Measurements from ENCODE around the gene DRC7. TPM values are rescaled to one million over a fixed set of nuclear protein-coding genes. Genes with fewer than 3 reads are reported as not detected.

Gene DRC7
- total and polyA plus RNA-seq, 9 of the 15 experiments (the other 6 are each of a cell fraction or from before 2014, with no cell fraction given) = 0.04 to 0.33 (median 0.12) TPM; not detected in 3

- no TSS peak for BruUV-seq (replicated peaks)
- H2AFZ ChIP-seq (ENCODE audit: low read depth, low read length) = no peak overlapping the region
- H3K9me3 ChIP-seq (replicated peaks; ENCODE audit: control insufficient read depth, insufficient read depth, low read depth, low read length) = no peaks in the 10 kb centered on the region
- H3K9me1 ChIP-seq (ENCODE audit: control insufficient read depth, insufficient read depth, low read length) = no peaks in the 10 kb centered on the region
- intact Hi-C loops (cut with micrococcal nuclease) (no loop called here), in situ Hi-C loops (cut with MboI) (loop anchor here (10.0 kb wide), 1 partner anchor 250 kb away; the partner anchor contains the start of genes USB1 and ZNF319)
- peaks cover 4% of the 10 kb centered on the region for H4K20me1 ChIP-seq (replicated peaks; ENCODE audit: control insufficient read depth, insufficient read depth, low read length)
- H3K4me3 ChIP-seq = no peak overlapping the region
- ChIA-PET CTCF (ENCODE audit: low intra/inter-chr PET ratio) (no interaction called here), POLR2A (interaction anchor here (0.6 to 1.2 kb wide), 2 partner anchors 15 to 234 kb away, joined by 3 to 4 read pairs; no protein-coding TSS in a partner anchor)
- ATAC-seq = no peak
- no peak for DNase-seq (ENCODE audit: extremely low read depth in 1 of 4, low spot score in 3 of 4)
- WGBS (ENCODE audit: insufficient coverage, low coverage, missing lambda C conversion rate) = 92% methylated on average over 21 of the region's 24 CpGs
- peaks cover 0 to 54% of the 10 kb centered on the region in 2 experiments; a peak in 3 of 5 replicates for H3K4me1 ChIP-seq (replicated peaks in 1 of 2; ENCODE audit: control insufficient read depth in 2 of 2, insufficient read depth in 2 of 2, low read length in 2 of 2)
- H3K27ac ChIP-seq (ENCODE audit: extremely low read depth, low read depth, low read length) = no peak overlapping the region
- TF ChIP-seq MBD1 (CRISPR knock-in tag; IDR thresholded peaks at IDR 0.05) = no peak
- no peak for TF ChIP-seq ATF1 (CRISPR knock-in tag; IDR thresholded peaks at IDR 0.05)
- peak; percentile 56 for TF ChIP-seq ATF1 (tag; IDR thresholded peaks at IDR 0.05)
- peak; percentile 47; the same call in 1 of the 2 replicates for TF ChIP-seq POLR2G (IDR thresholded peaks at IDR 0.05; ENCODE audit: low read depth, low read length)
- TF ChIP-seq ZBTB33 (CRISPR knock-in tag; IDR thresholded peaks at IDR 0.05) = peak; percentile 68; the same call in 1 of the 2 replicates
- no peak for FAIRE-seq
- H3K27me3 ChIP-seq (ENCODE audit: control insufficient read depth in 2 of 2, insufficient read depth in 2 of 2, low read length in 2 of 2) = no peaks in the 10 kb centered on the region
- no peaks in the 10 kb centered on the region for H3K79me2 ChIP-seq (ENCODE audit: control insufficient read depth, insufficient read depth, low read length)
- H3K9ac ChIP-seq (ENCODE audit: insufficient read depth in 1 of 2, low read depth in 2 of 2, low read length in 2 of 2) = no peak overlapping the region
- H3K36me3 ChIP-seq (ENCODE audit: control insufficient read depth, insufficient read depth, low read length) = peaks cover 78% of the 10 kb centered on the region; the same call in 2 of the 3 replicates
- H3K4me2 ChIP-seq (ENCODE audit: insufficient read depth, low read length) = no peak overlapping the region
Observed at GRCh38 chr16:57755061-57755684, 60.6 kb downstream of the DRC7 start.
